NCI-H1048 (cell line): ENCODE data around the gene BIRC6.

Experiments
- DNase-seq: peaks from one replicate; lab custom pipeline; 2025; lab: John Stamatoyannopoulos, UW

Gene BIRC6

GRCh38 chr2:32372519-32373182 is 15.8 kb downstream of the BIRC6 start:
- DNase-seq = no peak

- DNase-seq = no peak
These were observed 18.5 kb downstream of the BIRC6 start for GRCh38 chr2:32375228-32375892.

- no peak for DNase-seq
These were observed 19.9 kb downstream of the BIRC6 start for GRCh38 chr2:32376756-32377155.

GRCh38 chr2:32377928-32378327 is 21.1 kb downstream of the BIRC6 start:
- no peak for DNase-seq

GRCh38 chr2:32379352-32379751 is 22.5 kb downstream of the BIRC6 start:
- no peak for DNase-seq

GRCh38 chr2:32383858-32384257 is 27.0 kb downstream of the BIRC6 start:
- DNase-seq = no peak

- no peak for DNase-seq
These were observed 27.7 kb downstream of the BIRC6 start for GRCh38 chr2:32384529-32384928.

GRCh38 chr2:32386739-32387138 is 29.9 kb downstream of the BIRC6 start:
- DNase-seq = no peak

GRCh38 chr2:32399221-32399620 is 42.4 kb downstream of the BIRC6 start:
- no peak for DNase-seq

GRCh38 chr2:32402091-32402490 is 45.3 kb downstream of the BIRC6 start:
- no peak for DNase-seq

GRCh38 chr2:32403782-32404181 is 47.0 kb downstream of the BIRC6 start:
- no peak for DNase-seq

GRCh38 chr2:32404691-32405090 is 47.9 kb downstream of the BIRC6 start:
- no peak for DNase-seq

- no peak for DNase-seq
These were observed 59.7 kb downstream of the BIRC6 start for GRCh38 chr2:32416519-32416918.

GRCh38 chr2:32417659-32418058 is 60.8 kb downstream of the BIRC6 start:
- no peak for DNase-seq

GRCh38 chr2:32418778-32419177 is 62.0 kb downstream of the BIRC6 start:
- no peak for DNase-seq

- no peak for DNase-seq
These were observed 65.3 kb downstream of the BIRC6 start for GRCh38 chr2:32422133-32422532.

- no peak for DNase-seq
These were observed 66.7 kb downstream of the BIRC6 start for GRCh38 chr2:32423536-32423935.

GRCh38 chr2:32424739-32425138 is 67.9 kb downstream of the BIRC6 start:
- no peak for DNase-seq

GRCh38 chr2:32425719-32426141 is 68.9 kb downstream of the BIRC6 start:
- no peak for DNase-seq

- DNase-seq = no peak
These were observed 71.1 kb downstream of the BIRC6 start for GRCh38 chr2:32427672-32428610.

GRCh38 chr2:32430804-32431203 is 74.0 kb downstream of the BIRC6 start:
- DNase-seq = no peak

- no peak for DNase-seq
These were observed 79.3 kb downstream of the BIRC6 start for GRCh38 chr2:32436150-32436549.

- no peak for DNase-seq
These were observed 85.2 kb downstream of the BIRC6 start for GRCh38 chr2:32442020-32442467.
